HG03565 (cell line): ENCODE results near the gene ENTR1.

Experiments used
- ATAC-seq: cut with Tn5 transposase; IDR thresholded peaks from one replicate; pipeline ENCODE4 v1.9.1; 2021; ENCODE audit warnings: mild to moderate bottlenecking, moderate library complexity; ENCODE audit not compliant: unreplicated experiment

ENTR1 gene

GRCh38 chr9:136398286-136398685, 12.1 kb downstream of the ENTR1 start:
- no peak for ATAC-seq

GRCh38 chr9:136397643-136398042, 12.8 kb downstream of the ENTR1 start:
- no peak for ATAC-seq

GRCh38 chr9:136396219-136396515, 14.2 kb downstream of the ENTR1 start:
- ATAC-seq, result no peak

GRCh38 chr9:136395345-136396218, 14.8 kb downstream of the ENTR1 start:
- no peak for ATAC-seq

GRCh38 chr9:136395020-136395340, 15.4 kb downstream of the ENTR1 start:
- ATAC-seq, result no peak

- ATAC-seq, result no peak
These were observed 15.9 kb downstream of the ENTR1 start for GRCh38 chr9:136394312-136395019.

- no peak for ATAC-seq
These were observed 16.9 kb downstream of the ENTR1 start for GRCh38 chr9:136393531-136393930.

- no peak for ATAC-seq
These were observed 17.6 kb downstream of the ENTR1 start for GRCh38 chr9:136392538-136393449.

GRCh38 chr9:136391737-136392537, 18.5 kb downstream of the ENTR1 start:
- ATAC-seq, result no peak

- no peak for ATAC-seq
These were observed 21.0 kb downstream of the ENTR1 start for GRCh38 chr9:136389396-136389795.

GRCh38 chr9:136387217-136387616, 23.2 kb downstream of the ENTR1 start:
- no peak for ATAC-seq

- no peak for ATAC-seq
These were observed 24.4 kb downstream of the ENTR1 start for GRCh38 chr9:136386018-136386417.

- ATAC-seq, result no peak
These were observed 25.4 kb downstream of the ENTR1 start for GRCh38 chr9:136385015-136385414.

- no peak for ATAC-seq
These were observed 27.0 kb downstream of the ENTR1 start for GRCh38 chr9:136383436-136383835.

GRCh38 chr9:136381966-136382513, 28.4 kb downstream of the ENTR1 start:
- ATAC-seq, result no peak

- no peak for ATAC-seq
These were observed 29.1 kb downstream of the ENTR1 start for GRCh38 chr9:136381311-136381710.

- no peak for ATAC-seq
These were observed 30.0 kb downstream of the ENTR1 start for GRCh38 chr9:136380381-136380780.

- ATAC-seq, result no peak
These were observed 30.5 kb downstream of the ENTR1 start for GRCh38 chr9:136379891-136380290.

- no peak for ATAC-seq
These were observed 31.0 kb downstream of the ENTR1 start for GRCh38 chr9:136379401-136379800.

GRCh38 chr9:136379003-136379287, 31.5 kb downstream of the ENTR1 start:
- ATAC-seq, result no peak
